HepG2 (cell line): ENCODE results near the gene SIVA1. TPM values are rescaled to one million over a fixed set of nuclear protein-coding genes. Genes with fewer than 3 reads are reported as not detected.
A peak's percentile ranks its signal among the peaks of the same experiment; 100 is the strongest.

Experiments
- ATAD3A ChIP-seq: sonication (generic); formaldehyde crosslinking; IDR thresholded peaks from 2 replicates; pipeline ENCODE4 v1.4.0; 2020; ENCODE audit warnings: missing genetic modification reagents
- DR1 ChIP-seq: sonication (generic); formaldehyde crosslinking; IDR thresholded peaks from 2 replicates; pipeline ENCODE4 v1.8.0; 2021; ENCODE audit warnings: mild to moderate bottlenecking, missing genetic modification reagents, inconsistent platforms
- HDAC1 ChIP-seq: sonication (generic); formaldehyde crosslinking; IDR thresholded peaks from 2 replicates; pipeline ENCODE4 v1.5.1; 2020; ENCODE audit warnings: mild to moderate bottlenecking, missing genetic modification reagents
- LCORL ChIP-seq, 2 experiments: fragments of 450-650 bp in 1 of 2; sonication (generic) in 1 of 2; formaldehyde crosslinking in 1 of 2; IDR thresholded peaks; 2 replicates each; pipeline versions ENCODE4 v1.5.0 to v1.6.1; 2017 to 2020; ENCODE audit warnings: antibody characterized with exemption in 1 of 2, missing genetic modification reagents in 1 of 2
- MIXL1 ChIP-seq: IDR thresholded peaks from 2 replicates; pipeline ENCODE4 v1.6.1; 2016
- NONO ChIP-seq, 2 experiments: fragments of 450-650 bp in 1 of 2; sonication (generic) in 1 of 2; formaldehyde crosslinking in 1 of 2; IDR thresholded peaks in 1 of 2; conservative IDR thresholded peaks in 1 of 2; 2 replicates each; pipeline versions ENCODE4 v1.6.1 to v1.8.0; 2017 to 2022; ENCODE audit warnings: mild to moderate bottlenecking in 1 of 2, missing genetic modification reagents in 1 of 2, moderate library complexity in 1 of 2
- ONECUT2 ChIP-seq: sonication (generic); formaldehyde crosslinking; IDR thresholded peaks from 2 replicates; pipeline ENCODE4 v1.4.0; 2020; ENCODE audit warnings: missing genetic modification reagents
- PHF8 ChIP-seq: sonication (generic); formaldehyde crosslinking; IDR thresholded peaks from 2 replicates; pipeline ENCODE4 v1.5.0; 2020; ENCODE audit warnings: missing genetic modification reagents
- PTBP1 ChIP-seq: fragments of 200-400 bp; formaldehyde crosslinking; IDR thresholded peaks from 2 replicates; pipeline ENCODE4 v1.6.1; 2018; ENCODE audit warnings: low read length, low read depth; ENCODE audit not compliant: poor library complexity, severe bottlenecking
- RFX1 ChIP-seq: fragments of 450-650 bp; IDR thresholded peaks from 2 replicates; pipeline ENCODE4 v1.6.1; 2017
- SAP130 ChIP-seq: IDR thresholded peaks from 2 replicates; pipeline ENCODE4 v1.6.1; 2016; ENCODE audit warnings: low read depth
- YY1 ChIP-seq: IDR thresholded peaks from 2 replicates; pipeline ENCODE4 v1.6.1; 2011; ENCODE audit warnings: low read length, low read depth, moderate library complexity, mild to moderate bottlenecking; ENCODE audit not compliant: insufficient read depth, insufficient replicate concordance
- ZFY ChIP-seq: sonication (generic); formaldehyde crosslinking; IDR thresholded peaks from 2 replicates; pipeline ENCODE4 v1.4.0; 2020; ENCODE audit warnings: missing genetic modification reagents
- ZNF12 ChIP-seq: sonication (generic); formaldehyde crosslinking; IDR thresholded peaks from 2 replicates; pipeline ENCODE4 v1.5.0; 2020; ENCODE audit warnings: missing genetic modification reagents
- ZNF777 ChIP-seq: sonication (generic); formaldehyde crosslinking; IDR thresholded peaks from 2 replicates; pipeline ENCODE4 v1.4.0; 2020; ENCODE audit warnings: missing genetic modification reagents
- polyA plus RNA-seq, 8 experiments: library from polyadenylated mRNA; depleted of rRNA in 3 of 8; stranded (reverse) in 7 of 8; unstranded in 1 of 8; fragments of >200 nt; fragmentation: Illumina TruSeq in 4 of 8; extraction: Trizol in 4 of 8; gene quantifications; 2 replicates each; pipeline versions ENCODE4 v1.2.1 to v1.2.3, GENCODE V29; 2011 to 2016; ENCODE audit warnings: low read depth in 4 of 8, missing spikeins in 1 of 8, mixed read lengths in 1 of 8; ENCODE audit not compliant: insufficient read depth in 1 of 8
- total RNA-seq, 5 experiments: library from RNA; depleted of rRNA; stranded (reverse); fragments of >200 nt; fragmentation: Illumina TruSeq; extraction: Trizol; gene quantifications; 2 replicates each; pipeline ENCODE4 v1.2.3, GENCODE V29; 2016; ENCODE audit warnings: low read depth in 1 of 5
- TF ChIP-seq, protein P1 (sequence below): IDR thresholded peaks from 2 replicates; pipeline ENCODE4 v1.6.1; 2016; ENCODE audit warnings: mild to moderate bottlenecking
- TF ChIP-seq, protein P2 (sequence below): sonication (generic); formaldehyde crosslinking; conservative IDR thresholded peaks from 2 replicates; pipeline ENCODE4 v1.5.0; 2020; ENCODE audit warnings: missing genetic modification reagents
- TF ChIP-seq, protein P3 (sequence below): sonication (generic); formaldehyde crosslinking; IDR thresholded peaks from 2 replicates; pipeline ENCODE4 v1.4.0; 2020; ENCODE audit warnings: missing genetic modification reagents
- TF ChIP-seq, protein P4 (sequence below): sonication (generic); formaldehyde crosslinking; IDR thresholded peaks from 2 replicates; pipeline ENCODE4 v1.5.0; 2020; ENCODE audit warnings: missing genetic modification reagents
- TF ChIP-seq, protein P5 (sequence below): sonication (generic); formaldehyde crosslinking; IDR thresholded peaks from 2 replicates; pipeline ENCODE4 v1.8.0; 2022; ENCODE audit warnings: mild to moderate bottlenecking, missing genetic modification reagents, moderate library complexity
- TF ChIP-seq, protein P6 (sequence below): sonication (generic); formaldehyde crosslinking; conservative IDR thresholded peaks from 2 replicates; pipeline ENCODE4 v1.4.0; 2020; ENCODE audit warnings: missing genetic modification reagents

The SIVA1 gene
- total and polyA plus RNA-seq, 2 of the 13 experiments (the other 11 are each of a cell fraction or from before 2014, with no cell fraction given): 123 to 186 TPM

DNA sequence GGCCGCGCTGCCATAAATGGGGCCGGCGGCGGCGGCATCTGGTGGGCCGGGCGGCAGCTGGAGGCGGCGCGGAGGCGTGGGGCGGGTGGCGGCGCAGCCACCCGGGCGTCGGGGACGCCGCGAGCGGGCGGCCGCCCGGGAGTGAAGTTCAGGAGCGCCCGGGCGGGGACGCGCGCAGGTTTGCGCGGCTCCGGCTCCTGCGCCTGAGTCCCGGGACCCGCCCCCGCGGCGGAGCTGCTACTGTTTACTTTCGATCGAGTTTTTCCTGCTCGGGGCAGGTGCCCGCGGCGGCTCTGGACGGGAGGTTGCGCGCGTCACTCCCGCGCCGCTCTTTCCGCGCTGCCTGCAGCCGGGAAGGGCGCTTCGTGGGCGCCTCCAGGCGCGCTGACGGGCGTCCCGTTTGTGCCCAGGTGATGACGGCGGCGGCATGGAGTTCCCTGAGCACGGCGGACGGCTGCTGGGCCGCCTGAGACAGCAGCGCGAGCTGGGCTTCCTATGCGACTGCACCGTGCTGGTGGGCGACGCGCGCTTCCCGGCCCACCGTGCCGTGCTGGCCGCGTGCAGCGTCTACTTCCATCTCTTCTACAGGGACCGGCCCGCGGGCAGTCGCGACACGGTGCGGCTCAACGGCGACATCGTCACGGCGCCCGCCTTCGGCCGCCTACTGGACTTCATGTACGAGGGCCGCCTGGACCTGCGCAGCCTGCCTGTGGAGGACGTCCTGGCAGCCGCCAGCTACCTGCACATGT is 48.0 kb downstream of the SIVA1 start, which contains the start of gene ZBTB42 (continued):
- TF ChIP-seq, protein P1, sequence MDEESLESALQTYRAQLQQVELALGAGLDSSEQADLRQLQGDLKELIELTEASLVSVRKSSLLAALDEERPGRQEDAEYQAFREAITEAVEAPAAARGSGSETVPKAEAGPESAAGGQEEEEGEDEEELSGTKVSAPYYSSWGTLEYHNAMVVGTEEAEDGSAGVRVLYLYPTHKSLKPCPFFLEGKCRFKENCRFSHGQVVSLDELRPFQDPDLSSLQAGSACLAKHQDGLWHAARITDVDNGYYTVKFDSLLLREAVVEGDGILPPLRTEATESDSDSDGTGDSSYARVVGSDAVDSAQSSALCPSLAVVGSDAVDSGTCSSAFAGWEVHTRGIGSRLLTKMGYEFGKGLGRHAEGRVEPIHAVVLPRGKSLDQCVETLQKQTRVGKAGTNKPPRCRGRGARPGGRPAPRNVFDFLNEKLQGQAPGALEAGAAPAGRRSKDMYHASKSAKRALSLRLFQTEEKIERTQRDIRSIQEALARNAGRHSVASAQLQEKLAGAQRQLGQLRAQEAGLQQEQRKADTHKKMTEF (CRISPR knock-in tag): 0 out of 2 replicates have a peak, but pooled peaks have one; percentile 38
- TF ChIP-seq PHF8: peak; percentile 50; the same call in 1 of the 2 replicates
- TF ChIP-seq LCORL (IDR thresholded peaks at IDR 0.05): no peak
- TF ChIP-seq LCORL (CRISPR knock-in tag; IDR thresholded peaks at IDR 0.05): peak; percentile 65
- TF ChIP-seq, protein P2, sequence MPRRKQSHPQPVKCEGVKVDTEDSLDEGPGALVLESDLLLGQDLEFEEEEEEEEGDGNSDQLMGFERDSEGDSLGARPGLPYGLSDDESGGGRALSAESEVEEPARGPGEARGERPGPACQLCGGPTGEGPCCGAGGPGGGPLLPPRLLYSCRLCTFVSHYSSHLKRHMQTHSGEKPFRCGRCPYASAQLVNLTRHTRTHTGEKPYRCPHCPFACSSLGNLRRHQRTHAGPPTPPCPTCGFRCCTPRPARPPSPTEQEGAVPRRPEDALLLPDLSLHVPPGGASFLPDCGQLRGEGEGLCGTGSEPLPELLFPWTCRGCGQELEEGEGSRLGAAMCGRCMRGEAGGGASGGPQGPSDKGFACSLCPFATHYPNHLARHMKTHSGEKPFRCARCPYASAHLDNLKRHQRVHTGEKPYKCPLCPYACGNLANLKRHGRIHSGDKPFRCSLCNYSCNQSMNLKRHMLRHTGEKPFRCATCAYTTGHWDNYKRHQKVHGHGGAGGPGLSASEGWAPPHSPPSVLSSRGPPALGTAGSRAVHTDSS (CRISPR knock-in tag): no peak
- no peak for TF ChIP-seq ONECUT2 (CRISPR knock-in tag)
- TF ChIP-seq, protein P3, sequence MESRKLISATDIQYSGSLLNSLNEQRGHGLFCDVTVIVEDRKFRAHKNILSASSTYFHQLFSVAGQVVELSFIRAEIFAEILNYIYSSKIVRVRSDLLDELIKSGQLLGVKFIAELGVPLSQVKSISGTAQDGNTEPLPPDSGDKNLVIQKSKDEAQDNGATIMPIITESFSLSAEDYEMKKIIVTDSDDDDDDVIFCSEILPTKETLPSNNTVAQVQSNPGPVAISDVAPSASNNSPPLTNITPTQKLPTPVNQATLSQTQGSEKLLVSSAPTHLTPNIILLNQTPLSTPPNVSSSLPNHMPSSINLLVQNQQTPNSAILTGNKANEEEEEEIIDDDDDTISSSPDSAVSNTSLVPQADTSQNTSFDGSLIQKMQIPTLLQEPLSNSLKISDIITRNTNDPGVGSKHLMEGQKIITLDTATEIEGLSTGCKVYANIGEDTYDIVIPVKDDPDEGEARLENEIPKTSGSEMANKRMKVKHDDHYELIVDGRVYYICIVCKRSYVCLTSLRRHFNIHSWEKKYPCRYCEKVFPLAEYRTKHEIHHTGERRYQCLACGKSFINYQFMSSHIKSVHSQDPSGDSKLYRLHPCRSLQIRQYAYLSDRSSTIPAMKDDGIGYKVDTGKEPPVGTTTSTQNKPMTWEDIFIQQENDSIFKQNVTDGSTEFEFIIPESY: no peak
- TF ChIP-seq SAP130: peak; percentile 59
- TF ChIP-seq, protein P4, sequence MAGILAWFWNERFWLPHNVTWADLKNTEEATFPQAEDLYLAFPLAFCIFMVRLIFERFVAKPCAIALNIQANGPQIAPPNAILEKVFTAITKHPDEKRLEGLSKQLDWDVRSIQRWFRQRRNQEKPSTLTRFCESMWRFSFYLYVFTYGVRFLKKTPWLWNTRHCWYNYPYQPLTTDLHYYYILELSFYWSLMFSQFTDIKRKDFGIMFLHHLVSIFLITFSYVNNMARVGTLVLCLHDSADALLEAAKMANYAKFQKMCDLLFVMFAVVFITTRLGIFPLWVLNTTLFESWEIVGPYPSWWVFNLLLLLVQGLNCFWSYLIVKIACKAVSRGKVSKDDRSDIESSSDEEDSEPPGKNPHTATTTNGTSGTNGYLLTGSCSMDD (CRISPR knock-in tag): no peak
- no peak for TF ChIP-seq RFX1
- TF ChIP-seq NONO (IDR thresholded peaks at IDR 0.05): no peak
- 0 out of 2 replicates have a peak, but pooled peaks have one; percentile 55 for TF ChIP-seq NONO (CRISPR knock-in tag; conservative IDR thresholded peaks at IDR 0.05)
- TF ChIP-seq, protein P5, sequence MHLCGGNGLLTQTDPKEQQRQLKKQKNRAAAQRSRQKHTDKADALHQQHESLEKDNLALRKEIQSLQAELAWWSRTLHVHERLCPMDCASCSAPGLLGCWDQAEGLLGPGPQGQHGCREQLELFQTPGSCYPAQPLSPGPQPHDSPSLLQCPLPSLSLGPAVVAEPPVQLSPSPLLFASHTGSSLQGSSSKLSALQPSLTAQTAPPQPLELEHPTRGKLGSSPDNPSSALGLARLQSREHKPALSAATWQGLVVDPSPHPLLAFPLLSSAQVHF: no peak
- peak; percentile 50 for TF ChIP-seq HDAC1
- TF ChIP-seq DR1: peak; percentile 52; the same call in 1 of the 2 replicates
- TF ChIP-seq MIXL1 (CRISPR knock-in tag): no peak
- TF ChIP-seq YY1: peak; percentile 17
- no peak for TF ChIP-seq ATAD3A (CRISPR knock-in tag)
- TF ChIP-seq PTBP1: peak; percentile 12
- peak; percentile 34; the same call in 1 of the 2 replicates for TF ChIP-seq ZFY (CRISPR knock-in tag)
- TF ChIP-seq ZNF12 (CRISPR knock-in tag): no peak
- TF ChIP-seq, protein P6, sequence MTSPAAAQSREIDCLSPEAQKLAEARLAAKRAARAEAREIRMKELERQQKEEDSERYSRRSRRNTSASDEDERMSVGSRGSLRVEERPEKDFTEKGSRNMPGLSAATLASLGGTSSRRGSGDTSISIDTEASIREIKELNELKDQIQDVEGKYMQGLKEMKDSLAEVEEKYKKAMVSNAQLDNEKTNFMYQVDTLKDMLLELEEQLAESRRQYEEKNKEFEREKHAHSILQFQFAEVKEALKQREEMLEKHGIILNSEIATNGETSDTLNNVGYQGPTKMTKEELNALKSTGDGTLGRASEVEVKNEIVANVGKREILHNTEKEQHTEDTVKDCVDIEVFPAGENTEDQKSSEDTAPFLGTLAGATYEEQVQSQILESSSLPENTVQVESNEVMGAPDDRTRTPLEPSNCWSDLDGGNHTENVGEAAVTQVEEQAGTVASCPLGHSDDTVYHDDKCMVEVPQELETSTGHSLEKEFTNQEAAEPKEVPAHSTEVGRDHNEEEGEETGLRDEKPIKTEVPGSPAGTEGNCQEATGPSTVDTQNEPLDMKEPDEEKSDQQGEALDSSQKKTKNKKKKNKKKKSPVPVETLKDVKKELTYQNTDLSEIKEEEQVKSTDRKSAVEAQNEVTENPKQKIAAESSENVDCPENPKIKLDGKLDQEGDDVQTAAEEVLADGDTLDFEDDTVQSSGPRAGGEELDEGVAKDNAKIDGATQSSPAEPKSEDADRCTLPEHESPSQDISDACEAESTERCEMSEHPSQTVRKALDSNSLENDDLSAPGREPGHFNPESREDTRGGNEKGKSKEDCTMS (CRISPR knock-in tag): no peak
- peak; percentile 79 for TF ChIP-seq ZNF777 (CRISPR knock-in tag)
